ENCODE results near the gene EIF4E1B.

EIF4E1B gene

DNA sequence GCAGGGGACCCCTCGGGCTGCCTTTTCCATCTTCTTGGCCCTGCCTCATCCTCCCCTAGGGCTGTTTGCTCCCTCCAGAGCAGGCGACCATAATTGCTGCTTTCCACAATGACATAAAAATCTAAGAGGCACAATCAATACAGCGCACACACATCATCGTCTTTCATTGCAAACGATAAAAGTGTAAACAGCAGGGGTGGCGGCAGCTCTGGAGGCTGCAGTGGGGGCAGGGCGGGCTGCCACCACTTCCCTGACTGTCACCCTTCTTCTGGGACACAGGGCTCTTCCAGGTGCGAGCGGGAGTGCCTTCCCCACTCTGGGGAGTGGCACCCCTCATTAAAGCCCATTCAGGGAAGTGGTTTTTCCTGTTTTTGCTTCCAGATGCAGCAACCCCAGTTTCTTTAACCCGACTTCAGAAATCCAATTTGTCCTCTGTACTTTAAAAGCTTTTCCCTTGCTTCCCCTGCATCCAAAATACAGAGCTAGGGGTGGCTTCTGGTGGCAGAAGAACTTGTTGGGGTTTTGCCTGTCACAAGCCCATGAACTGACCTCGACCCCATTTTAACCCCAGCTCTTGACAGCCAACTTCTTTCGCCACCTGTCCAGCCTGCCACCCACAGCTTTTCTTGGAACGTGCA is 62.5 kb downstream of the EIF4E1B start:
- TF ChIP-seq, protein P1, sequence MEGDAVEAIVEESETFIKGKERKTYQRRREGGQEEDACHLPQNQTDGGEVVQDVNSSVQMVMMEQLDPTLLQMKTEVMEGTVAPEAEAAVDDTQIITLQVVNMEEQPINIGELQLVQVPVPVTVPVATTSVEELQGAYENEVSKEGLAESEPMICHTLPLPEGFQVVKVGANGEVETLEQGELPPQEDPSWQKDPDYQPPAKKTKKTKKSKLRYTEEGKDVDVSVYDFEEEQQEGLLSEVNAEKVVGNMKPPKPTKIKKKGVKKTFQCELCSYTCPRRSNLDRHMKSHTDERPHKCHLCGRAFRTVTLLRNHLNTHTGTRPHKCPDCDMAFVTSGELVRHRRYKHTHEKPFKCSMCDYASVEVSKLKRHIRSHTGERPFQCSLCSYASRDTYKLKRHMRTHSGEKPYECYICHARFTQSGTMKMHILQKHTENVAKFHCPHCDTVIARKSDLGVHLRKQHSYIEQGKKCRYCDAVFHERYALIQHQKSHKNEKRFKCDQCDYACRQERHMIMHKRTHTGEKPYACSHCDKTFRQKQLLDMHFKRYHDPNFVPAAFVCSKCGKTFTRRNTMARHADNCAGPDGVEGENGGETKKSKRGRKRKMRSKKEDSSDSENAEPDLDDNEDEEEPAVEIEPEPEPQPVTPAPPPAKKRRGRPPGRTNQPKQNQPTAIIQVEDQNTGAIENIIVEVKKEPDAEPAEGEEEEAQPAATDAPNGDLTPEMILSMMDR (conservative IDR thresholded peaks at IDR 0.05; ENCODE audit: low read depth) = no peak
- H3K27ac ChIP-seq = no peak overlapping the region
- POLR2A ChIA-PET (ENCODE audit: low non-redundant PET) = interaction anchor here (0.6 kb wide), 1 partner anchor 36 kb away, joined by 7 read pairs; no protein-coding TSS in a partner anchor
- CTCF ChIA-PET = interaction anchor here (0.6 to 1.6 kb wide), 5 partner anchors 11 to 418 kb away, joined by 3 to 9 read pairs (median 3); no protein-coding TSS in a partner anchor
- no peak for DNase-seq (ENCODE audit: low spot score)

DNA sequence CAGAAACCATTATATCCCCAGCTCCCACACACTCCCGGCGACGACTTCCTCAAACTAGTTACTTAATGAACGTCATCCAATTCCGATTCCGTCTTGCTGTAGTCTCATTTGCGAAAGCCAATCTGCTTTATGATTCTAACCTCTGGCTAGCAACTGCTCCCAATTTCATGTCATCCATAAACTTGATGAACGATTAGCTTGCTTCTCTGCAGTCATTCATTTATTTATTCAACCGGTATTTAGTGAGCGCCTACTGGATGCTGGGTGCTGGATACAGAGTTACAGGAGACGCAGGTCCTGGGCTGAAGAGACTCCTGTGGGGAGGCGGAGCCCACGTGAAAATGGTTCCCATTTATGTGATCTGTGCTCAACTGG is 63.0 kb downstream of the EIF4E1B start:
- POLR2A ChIA-PET (ENCODE audit: low non-redundant PET) = interaction anchor here (0.6 kb wide), 1 partner anchor 36 kb away, joined by 7 read pairs; no protein-coding TSS in a partner anchor
- CTCF ChIA-PET = interaction anchor here (0.6 to 1.6 kb wide), 5 partner anchors 12 to 418 kb away, joined by 3 to 9 read pairs (median 3); no protein-coding TSS in a partner anchor
- DNase-seq (ENCODE audit: low spot score) = no peak
- no peak overlapping the region for H3K27ac ChIP-seq
- TF ChIP-seq, protein P1 (conservative IDR thresholded peaks at IDR 0.05; ENCODE audit: low read depth) = no peak

DNA sequence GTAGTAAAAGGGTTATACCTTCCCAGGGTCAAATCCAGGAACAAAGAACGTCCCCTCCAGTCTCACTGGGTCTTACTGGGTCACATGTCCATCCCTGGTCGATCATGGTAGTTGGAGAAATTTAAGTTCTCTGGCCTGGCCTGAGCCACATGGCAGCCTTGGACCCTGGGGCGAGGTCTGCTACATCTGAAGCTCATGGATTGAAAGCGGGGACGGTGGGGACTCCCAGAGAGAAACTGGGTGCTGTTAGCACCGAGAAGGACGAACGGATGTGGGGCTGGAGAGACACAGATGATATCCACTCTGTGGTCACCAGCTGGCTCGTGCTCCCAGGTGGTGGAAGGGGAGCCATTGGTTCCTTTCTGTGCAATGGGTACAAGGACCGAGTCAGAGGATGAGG is 63.7 kb downstream of the EIF4E1B start:
- TF ChIP-seq, protein P1 (conservative IDR thresholded peaks at IDR 0.05; ENCODE audit: low read depth) = no peak
- no peak overlapping the region for H3K27ac ChIP-seq
- no peak for DNase-seq (ENCODE audit: low spot score)
- CTCF ChIA-PET = interaction anchor here (0.8 to 1.6 kb wide), 2 partner anchors 12 to 33 kb away, joined by 3 to 9 read pairs; no protein-coding TSS in a partner anchor
- POLR2A ChIA-PET (ENCODE audit: low non-redundant PET) = no interaction called here

DNA sequence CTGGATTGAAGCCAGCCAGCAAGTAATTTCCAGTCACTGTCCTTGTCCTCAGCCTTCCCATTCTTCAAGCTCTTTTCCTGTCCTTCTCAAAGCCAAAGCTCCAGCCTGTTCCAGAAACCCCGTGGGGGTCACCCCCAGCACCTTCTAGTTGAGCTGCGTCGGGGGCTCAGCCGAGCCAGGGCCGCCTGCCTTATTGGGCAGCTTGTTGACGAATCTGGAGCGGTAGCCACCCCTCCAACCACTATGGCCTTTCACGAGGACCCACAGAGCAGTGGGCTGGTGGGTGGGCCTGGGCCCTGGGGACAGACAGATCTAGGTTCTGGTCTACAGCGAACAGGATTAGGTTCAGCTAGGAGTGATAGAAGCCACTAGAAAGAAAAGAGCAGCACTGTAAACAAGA is 64.2 kb downstream of the EIF4E1B start:
- ChIA-PET POLR2A (ENCODE audit: low non-redundant PET) (no interaction called here), CTCF (no interaction called here)
- DNase-seq (ENCODE audit: low spot score) = no peak
- TF ChIP-seq, protein P1 (conservative IDR thresholded peaks at IDR 0.05; ENCODE audit: low read depth) = no peak
- no peak overlapping the region for H3K27ac ChIP-seq

DNA sequence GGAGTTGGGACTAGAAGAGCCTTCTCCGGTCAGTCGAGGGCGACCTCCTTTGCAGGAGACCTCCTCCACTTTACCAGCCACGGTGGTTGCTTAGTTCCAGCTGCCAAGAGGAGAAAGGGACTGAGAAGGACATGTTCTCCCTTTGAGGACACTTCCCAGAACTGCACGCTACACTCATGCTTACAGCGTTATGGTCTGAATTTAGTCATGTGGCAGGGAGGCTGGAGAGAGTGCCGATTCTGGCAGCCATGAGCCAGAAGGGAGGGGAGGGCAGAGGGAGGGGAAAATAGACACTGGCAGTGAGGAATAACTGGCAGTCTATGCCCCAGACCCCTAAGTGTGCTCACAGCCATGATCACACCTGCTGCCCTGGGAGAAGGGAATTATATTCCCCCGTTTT is 64.6 kb downstream of the EIF4E1B start:
- POLR2A ChIA-PET (ENCODE audit: low non-redundant PET) = no interaction called here
- no peak overlapping the region for H3K27ac ChIP-seq
- DNase-seq (ENCODE audit: low spot score) = no peak
- TF ChIP-seq, protein P1 (conservative IDR thresholded peaks at IDR 0.05; ENCODE audit: low read depth) = no peak
- CTCF ChIA-PET = no interaction called here
